ENCODE results near the gene OR2AG2. TPM values are rescaled to one million over a fixed set of nuclear protein-coding genes. Genes with fewer than 3 reads are reported as not detected.
"Not testable (repeated sequence)": the region's sequence is repeated elsewhere in the genome, so short reads cannot be mapped to it uniquely, and the experiment has no call there.

The OR2AG2 gene
- total RNA-seq = not detected

- DNase-seq (ENCODE audit: low spot score) = no peak
- ATAC-seq = peak; percentile 70
- intact Hi-C loops (cut with DNase I) = no loop called here
These were observed at the start of gene OR2AG2 for GRCh38 chr11:6771926-6772893. Gene OR2AG2, minus strand, starts transcription at chr11:6771976. Its CDS starts 3,019 bp downstream, at chr11:6768957.

- no peak for DNase-seq (ENCODE audit: low spot score)
- intact Hi-C loops (cut with DNase I) = no loop called here
- ATAC-seq = no peak
These were observed 47.2 kb upstream of the OR2AG2 start for GRCh38 chr11:6818967-6819366.

GRCh38 chr11:6817694-6818093 lies 45.9 kb upstream of the OR2AG2 start:
- no peak for ATAC-seq
- intact Hi-C loops (cut with DNase I) = no loop called here
- no peak for DNase-seq (ENCODE audit: low spot score)

GRCh38 chr11:6813656-6814055 lies 41.9 kb upstream of the OR2AG2 start:
- intact Hi-C loops (cut with DNase I) = no loop called here
- ATAC-seq (no peak), DNase-seq (ENCODE audit: low spot score) (no peak)

GRCh38 chr11:6812390-6813005 lies 40.7 kb upstream of the OR2AG2 start:
- no peak for DNase-seq (ENCODE audit: low spot score)
- ATAC-seq = peak; percentile 28
- intact Hi-C loops (cut with DNase I) = no loop called here

- intact Hi-C loops (cut with DNase I); ATAC-seq; DNase-seq (ENCODE audit: low spot score): not testable (repeated sequence)
These were observed 29.3 kb upstream of the OR2AG2 start for GRCh38 chr11:6801075-6801474.

GRCh38 chr11:6799402-6799801 lies 27.6 kb upstream of the OR2AG2 start, which contains the start of gene OR6A2:
Gene OR6A2, minus strand, starts transcription at chr11:6799689. Its CDS starts 3,981 bp downstream, at chr11:6795708.
- intact Hi-C loops (cut with DNase I) = no loop called here
- DNase-seq (ENCODE audit: low spot score) (no peak), ATAC-seq (no peak)

- no peak for ATAC-seq
- intact Hi-C loops (cut with DNase I) = no loop called here
- DNase-seq (ENCODE audit: low spot score) = no peak
These were observed 22.9 kb upstream of the OR2AG2 start for GRCh38 chr11:6794639-6795038.

GRCh38 chr11:6790546-6790945 lies 18.8 kb upstream of the OR2AG2 start:
- intact Hi-C loops (cut with DNase I) = no loop called here
- no peak for DNase-seq (ENCODE audit: low spot score)
- no peak for ATAC-seq

- intact Hi-C loops (cut with DNase I) = no loop called here
- ATAC-seq (no peak), DNase-seq (ENCODE audit: low spot score) (no peak)
These were observed 10.9 kb upstream of the OR2AG2 start, which contains the start of gene OR2AG1 for GRCh38 chr11:6782720-6783119. Gene OR2AG1, plus strand, starts transcription at chr11:6783020. Its CDS starts 2,018 bp downstream, at chr11:6785038.

- ATAC-seq = no peak
- DNase-seq (ENCODE audit: low spot score) = no peak
- intact Hi-C loops (cut with DNase I) = no loop called here
These were observed 9.1 kb upstream of the OR2AG2 start for GRCh38 chr11:6780829-6781228.

GRCh38 chr11:6778518-6778917 lies 6.7 kb upstream of the OR2AG2 start:
- intact Hi-C loops (cut with DNase I) = no loop called here
- no peak for ATAC-seq
- no peak for DNase-seq (ENCODE audit: low spot score)

GRCh38 chr11:6757373-6757967 lies 14.3 kb downstream of the OR2AG2 start:
- intact Hi-C loops (cut with DNase I) = no loop called here
- DNase-seq (ENCODE audit: low spot score) (no peak), ATAC-seq (peak; percentile 69)

- intact Hi-C loops (cut with DNase I) = no loop called here
- DNase-seq (ENCODE audit: low spot score) = no peak
- no peak for ATAC-seq
These were observed 15.8 kb downstream of the OR2AG2 start for GRCh38 chr11:6755953-6756347.

GRCh38 chr11:6755303-6755952 lies 16.3 kb downstream of the OR2AG2 start:
- intact Hi-C loops (cut with DNase I) = no loop called here
- ATAC-seq (peak; percentile 45), DNase-seq (ENCODE audit: low spot score) (no peak)

- intact Hi-C loops (cut with DNase I) = no loop called here
- DNase-seq (ENCODE audit: low spot score) (no peak), ATAC-seq (no peak)
These were observed 24.6 kb downstream of the OR2AG2 start for GRCh38 chr11:6747097-6747668.

GRCh38 chr11:6746626-6747025 lies 25.1 kb downstream of the OR2AG2 start:
- DNase-seq (ENCODE audit: low spot score) = no peak
- ATAC-seq = no peak
- intact Hi-C loops (cut with DNase I) = no loop called here

- ATAC-seq = no peak
- intact Hi-C loops (cut with DNase I) = no loop called here
- DNase-seq (ENCODE audit: low spot score) = no peak
These were observed 25.6 kb downstream of the OR2AG2 start for GRCh38 chr11:6746086-6746618.

All from sciatic nerve (tissue), 2 donors.